Fibroblast of villous mesenchyme (primary cell): ENCODE results near the gene SLC22A7. TPM values are rescaled to one million over a fixed set of nuclear protein-coding genes. Genes with fewer than 3 reads are reported as not detected.

Experiments
- DNase-seq: peaks from one replicate; pipeline ENCODE4 v3.0.0-alpha.2; 2010; ENCODE audit warnings: low read depth
- H3K4me3 ChIP-seq: 2 replicates; pipeline ENCODE4 v1.5.1; 2011; ENCODE audit warnings: low read depth, mild to moderate bottlenecking, low read length
- CTCF ChIP-seq: IDR thresholded peaks from 2 replicates; pipeline ENCODE4 v1.5.1; 2012; ENCODE audit warnings: low read depth, mild to moderate bottlenecking, low read length; ENCODE audit not compliant: insufficient read depth
- total RNA-seq: library from RNA; depleted of rRNA; stranded (reverse); fragments of >200 nt; gene quantifications from 2 replicates; pipeline ENCODE4 v1.2.3, GENCODE V29; 2012

The SLC22A7 gene
- total RNA-seq, 1 donor: not detected

- no peak for TF ChIP-seq CTCF
These were observed 24.4 kb upstream of the SLC22A7 start for GRCh38 chr6:43273707-43274106.

GRCh38 chr6:43274127-43274915, 23.7 kb upstream of the SLC22A7 start:
- no peak overlapping the region for H3K4me3 ChIP-seq
- no peak for TF ChIP-seq CTCF
- no peak for DNase-seq

More at GRCh38 chr6:43273707-43274106, 24.4 kb upstream of the SLC22A7 start:
- no peak for DNase-seq
- no peak overlapping the region for H3K4me3 ChIP-seq

- no peak for DNase-seq
- no peak for TF ChIP-seq CTCF
- H3K4me3 ChIP-seq: peak overlapping the region; percentile 40
These were observed 23.0 kb upstream of the SLC22A7 start for GRCh38 chr6:43274916-43275597.

- DNase-seq: no peak
- H3K4me3 ChIP-seq: no peak overlapping the region
- no peak for TF ChIP-seq CTCF
These were observed 22.1 kb upstream of the SLC22A7 start for GRCh38 chr6:43275801-43276576.

- no peak for TF ChIP-seq CTCF
- DNase-seq: no peak
- H3K4me3 ChIP-seq: no peak overlapping the region
These were observed 21.3 kb upstream of the SLC22A7 start for GRCh38 chr6:43276577-43277305.

- DNase-seq: no peak
- no peak overlapping the region for H3K4me3 ChIP-seq
- no peak for TF ChIP-seq CTCF
These were observed 20.8 kb upstream of the SLC22A7 start for GRCh38 chr6:43277306-43277642.
